GM20000 (cell line): Measurements from ENCODE around the gene IL1A.

Experiments
- DNase-seq: peaks from one replicate; pipeline ENCODE4 v3.0.0; 2012; ENCODE audit warnings: low spot score
- CTCF ChIP-seq: IDR thresholded peaks from 2 replicates; pipeline ENCODE4 v1.5.1; 2012; ENCODE audit warnings: mild to moderate bottlenecking, control low read depth; ENCODE audit errors: extremely low read depth, missing control alignments

IL1A gene

GRCh38 chr2:112813280-112813966 is 29.1 kb upstream of the IL1A start:
- TF ChIP-seq CTCF = no peak
- DNase-seq = no peak

GRCh38 chr2:112812318-112813267 is 28.3 kb upstream of the IL1A start:
- peak; percentile 41 for DNase-seq
- no peak for TF ChIP-seq CTCF

GRCh38 chr2:112811841-112812306 is 27.6 kb upstream of the IL1A start:
- DNase-seq = peak; percentile 14
- no peak for TF ChIP-seq CTCF

GRCh38 chr2:112811276-112811831 is 27.1 kb upstream of the IL1A start:
- no peak for TF ChIP-seq CTCF
- DNase-seq = no peak

- no peak for DNase-seq
- no peak for TF ChIP-seq CTCF
These were observed 24.8 kb upstream of the IL1A start for GRCh38 chr2:112809112-112809511.

- no peak for TF ChIP-seq CTCF
- no peak for DNase-seq
These were observed 23.0 kb upstream of the IL1A start for GRCh38 chr2:112807233-112807807.
